Adrenal gland (tissue), 5 donors: Measurements from ENCODE around the gene STIL.

Experiments used
- POLR2A ChIP-seq, 2 donors: fragments of 450-650 bp; IDR thresholded peaks; one replicate each; pipeline ENCODE4 v1.6.1; 2017; ENCODE audit warnings: antibody characterized with exemption in 2 of 2, mild to moderate bottlenecking in 2 of 2, moderate library complexity in 1 of 2
- TF ChIP-seq, protein P1 (sequence below), 6 experiments: fragments of 450-650 bp in 4 of 6; fragments of 200-600 bp in 2 of 6; sonication (generic) in 1 of 6; IDR thresholded peaks; 1 replicate in 5 of 6; 2 replicates in 1 of 6; pipeline versions ENCODE4 v1.5.1 to v1.8.0; 2016 to 2021; ENCODE audit warnings: antibody characterized with exemption in 6 of 6, mild to moderate bottlenecking in 2 of 6, moderate library complexity in 1 of 6
- donor health status: DM: no; HTN: no; CAD: no.

DNA sequence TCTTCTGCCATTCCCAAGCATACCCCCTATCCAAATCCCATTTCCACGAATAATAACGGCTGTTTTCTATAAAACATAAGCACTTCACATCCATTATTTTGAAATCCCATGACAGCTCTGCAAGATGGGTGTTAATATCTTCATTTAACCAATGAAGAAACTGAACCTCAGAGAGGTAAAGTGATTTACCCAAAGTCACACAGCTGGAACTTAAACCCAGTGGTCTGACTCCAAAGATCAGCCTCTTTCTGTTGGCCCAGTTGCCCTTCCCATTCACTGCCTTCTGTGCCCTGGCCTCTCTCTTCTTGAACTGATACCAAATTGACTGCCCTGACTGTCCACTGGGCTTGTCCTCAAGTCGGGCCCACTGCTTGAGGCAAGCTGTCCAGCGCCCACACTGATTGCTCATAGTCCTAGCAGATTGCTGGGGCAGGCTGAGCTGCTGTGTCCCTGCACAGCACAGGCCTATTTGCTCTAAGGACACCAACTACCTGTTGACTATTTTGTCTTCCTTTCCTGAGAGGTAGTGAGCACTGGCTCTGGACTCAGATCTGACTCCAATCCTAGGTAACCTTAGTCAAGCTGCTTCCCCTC lies 101.2 kb downstream of the STIL start:
- TF ChIP-seq, protein P1, sequence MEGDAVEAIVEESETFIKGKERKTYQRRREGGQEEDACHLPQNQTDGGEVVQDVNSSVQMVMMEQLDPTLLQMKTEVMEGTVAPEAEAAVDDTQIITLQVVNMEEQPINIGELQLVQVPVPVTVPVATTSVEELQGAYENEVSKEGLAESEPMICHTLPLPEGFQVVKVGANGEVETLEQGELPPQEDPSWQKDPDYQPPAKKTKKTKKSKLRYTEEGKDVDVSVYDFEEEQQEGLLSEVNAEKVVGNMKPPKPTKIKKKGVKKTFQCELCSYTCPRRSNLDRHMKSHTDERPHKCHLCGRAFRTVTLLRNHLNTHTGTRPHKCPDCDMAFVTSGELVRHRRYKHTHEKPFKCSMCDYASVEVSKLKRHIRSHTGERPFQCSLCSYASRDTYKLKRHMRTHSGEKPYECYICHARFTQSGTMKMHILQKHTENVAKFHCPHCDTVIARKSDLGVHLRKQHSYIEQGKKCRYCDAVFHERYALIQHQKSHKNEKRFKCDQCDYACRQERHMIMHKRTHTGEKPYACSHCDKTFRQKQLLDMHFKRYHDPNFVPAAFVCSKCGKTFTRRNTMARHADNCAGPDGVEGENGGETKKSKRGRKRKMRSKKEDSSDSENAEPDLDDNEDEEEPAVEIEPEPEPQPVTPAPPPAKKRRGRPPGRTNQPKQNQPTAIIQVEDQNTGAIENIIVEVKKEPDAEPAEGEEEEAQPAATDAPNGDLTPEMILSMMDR (IDR thresholded peaks at IDR 0.05), result no peak
- no peak for TF ChIP-seq POLR2A (IDR thresholded peaks at IDR 0.05)
